ENCODE data around the gene DIS3L2.

The DIS3L2 gene

GRCh38 chr2:232076736-232077135, 115.2 kb downstream of the DIS3L2 start:
- H3K4me1 ChIP-seq = peaks cover 3% of the 10 kb centered on the region
- no peak overlapping the region for H3K4me3 ChIP-seq (ENCODE audit: low read depth, low read length)
- no peak overlapping the region for H2AFZ ChIP-seq
- H3K36me3 ChIP-seq (ENCODE audit: control insufficient read depth, insufficient read depth, low read length) = no peaks in the 10 kb centered on the region
- no peak overlapping the region for H3K4me2 ChIP-seq (ENCODE audit: low read length)
- no peak for TF ChIP-seq CTCF (IDR thresholded peaks at IDR 0.05)
- no peaks in the 10 kb centered on the region for H3K9me3 ChIP-seq (ENCODE audit: control insufficient read depth, low read length)
- no peak overlapping the region for H3K9ac ChIP-seq
- no peaks in the 10 kb centered on the region for H3K27me3 ChIP-seq (ENCODE audit: control insufficient read depth, insufficient read depth, low read length)
- peaks cover 9% of the 10 kb centered on the region for H3K79me2 ChIP-seq
- no peak overlapping the region for H3K27ac ChIP-seq

- Histone ChIP-seq H3K79me2 (peaks cover 2% of the 10 kb centered on the region), H3K9ac (no peak overlapping the region), H3K4me1 (peaks cover 3% of the 10 kb centered on the region), H3K27ac (no peak overlapping the region), H3K36me3 (ENCODE audit: control insufficient read depth, insufficient read depth, low read length) (no peaks in the 10 kb centered on the region), H3K4me2 (ENCODE audit: low read length) (no peak overlapping the region), H3K9me3 (ENCODE audit: control insufficient read depth, low read length) (no peaks in the 10 kb centered on the region), H3K4me3 (ENCODE audit: low read depth, low read length) (no peak overlapping the region), H3K27me3 (ENCODE audit: control insufficient read depth, insufficient read depth, low read length) (no peaks in the 10 kb centered on the region), H2AFZ (no peak overlapping the region)
- TF ChIP-seq CTCF (IDR thresholded peaks at IDR 0.05) = no peak
These were observed 123.7 kb downstream of the DIS3L2 start for GRCh38 chr2:232085164-232085563.

GRCh38 chr2:232085826-232086425, 124.4 kb downstream of the DIS3L2 start:
- Histone ChIP-seq H3K4me3 (ENCODE audit: low read depth, low read length) (no peak overlapping the region), H3K27ac (no peak overlapping the region)

GRCh38 chr2:232088771-232089170, 127.3 kb downstream of the DIS3L2 start:
- TF ChIP-seq CTCF (IDR thresholded peaks at IDR 0.05) = no peak
- H3K9ac ChIP-seq = no peak overlapping the region
- H3K36me3 ChIP-seq (ENCODE audit: control insufficient read depth, insufficient read depth, low read length) = no peaks in the 10 kb centered on the region
- no peak overlapping the region for H3K27ac ChIP-seq
- H3K4me3 ChIP-seq (ENCODE audit: low read depth, low read length) = no peak overlapping the region
- H2AFZ ChIP-seq = no peak overlapping the region
- no peaks in the 10 kb centered on the region for H3K79me2 ChIP-seq
- H3K9me3 ChIP-seq (ENCODE audit: control insufficient read depth, low read length) = no peaks in the 10 kb centered on the region
- H3K4me2 ChIP-seq (ENCODE audit: low read length) = no peak overlapping the region
- H3K4me1 ChIP-seq = peaks cover 3% of the 10 kb centered on the region
- no peaks in the 10 kb centered on the region for H3K27me3 ChIP-seq (ENCODE audit: control insufficient read depth, insufficient read depth, low read length)

More at GRCh38 chr2:232085826-232086425, 124.4 kb downstream of the DIS3L2 start:
- Histone ChIP-seq H3K4me1 (peaks cover 3% of the 10 kb centered on the region), H3K79me2 (no peaks in the 10 kb centered on the region), H2AFZ (no peak overlapping the region), H3K27me3 (ENCODE audit: control insufficient read depth, insufficient read depth, low read length) (no peaks in the 10 kb centered on the region), H3K36me3 (ENCODE audit: control insufficient read depth, insufficient read depth, low read length) (no peaks in the 10 kb centered on the region), H3K9ac (no peak overlapping the region), H3K9me3 (ENCODE audit: control insufficient read depth, low read length) (no peaks in the 10 kb centered on the region), H3K4me2 (ENCODE audit: low read length) (no peak overlapping the region)
- TF ChIP-seq CTCF (IDR thresholded peaks at IDR 0.05) = no peak

GRCh38 chr2:232094201-232094600, 132.7 kb downstream of the DIS3L2 start:
- peaks cover 3% of the 10 kb centered on the region for H3K9me3 ChIP-seq (ENCODE audit: control insufficient read depth, low read length)
- no peak overlapping the region for H3K4me3 ChIP-seq (ENCODE audit: low read depth, low read length)

More at GRCh38 chr2:232094201-232094600, 132.7 kb downstream of the DIS3L2 start:
- H2AFZ ChIP-seq = no peak overlapping the region
- H3K79me2 ChIP-seq = peaks cover 5% of the 10 kb centered on the region
- no peak overlapping the region for H3K27ac ChIP-seq
- no peaks in the 10 kb centered on the region for H3K27me3 ChIP-seq (ENCODE audit: control insufficient read depth, insufficient read depth, low read length)
- no peaks in the 10 kb centered on the region for H3K36me3 ChIP-seq (ENCODE audit: control insufficient read depth, insufficient read depth, low read length)
- H3K4me1 ChIP-seq = no peaks in the 10 kb centered on the region
- TF ChIP-seq CTCF (IDR thresholded peaks at IDR 0.05) = no peak
- no peak overlapping the region for H3K9ac ChIP-seq
- no peak overlapping the region for H3K4me2 ChIP-seq (ENCODE audit: low read length)

All from parathyroid adenoma (tissue), 2 donors.